COLO829 (cell line): ENCODE measurements around the gene AHDC1.
"Not testable (repeated sequence)": the region's sequence is repeated elsewhere in the genome, so short reads cannot be mapped to it uniquely, and the experiment has no call there.

ENCODE experiments used
- DNase-seq: peaks from one replicate; pipeline ENCODE4 v3.0.0; 2012; ENCODE audit warnings: low spot score

The AHDC1 gene

DNA sequence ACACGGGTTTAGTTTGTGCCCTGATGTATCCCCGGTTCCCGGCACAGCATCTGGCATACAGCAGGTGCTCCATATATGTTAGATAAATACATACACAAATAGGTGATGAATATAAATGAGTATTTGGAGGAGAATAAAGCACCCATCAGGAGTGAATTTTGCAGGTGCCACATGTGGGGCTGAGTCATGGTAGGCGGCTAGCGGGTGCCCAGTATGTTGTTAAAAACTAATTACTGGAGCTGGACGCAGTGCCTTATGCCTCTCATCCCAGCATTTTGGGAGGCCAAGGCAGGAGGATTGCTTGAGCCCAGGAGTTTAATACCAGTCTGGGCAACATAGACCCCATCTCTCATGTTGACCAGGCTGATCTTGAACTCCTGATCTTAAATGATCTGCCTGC lies 97.2 kb downstream of the AHDC1 start:
- no peak for DNase-seq

GRCh38 chr1:27505420-27505680 lies 98.6 kb downstream of the AHDC1 start:
- DNase-seq = no peak

DNA sequence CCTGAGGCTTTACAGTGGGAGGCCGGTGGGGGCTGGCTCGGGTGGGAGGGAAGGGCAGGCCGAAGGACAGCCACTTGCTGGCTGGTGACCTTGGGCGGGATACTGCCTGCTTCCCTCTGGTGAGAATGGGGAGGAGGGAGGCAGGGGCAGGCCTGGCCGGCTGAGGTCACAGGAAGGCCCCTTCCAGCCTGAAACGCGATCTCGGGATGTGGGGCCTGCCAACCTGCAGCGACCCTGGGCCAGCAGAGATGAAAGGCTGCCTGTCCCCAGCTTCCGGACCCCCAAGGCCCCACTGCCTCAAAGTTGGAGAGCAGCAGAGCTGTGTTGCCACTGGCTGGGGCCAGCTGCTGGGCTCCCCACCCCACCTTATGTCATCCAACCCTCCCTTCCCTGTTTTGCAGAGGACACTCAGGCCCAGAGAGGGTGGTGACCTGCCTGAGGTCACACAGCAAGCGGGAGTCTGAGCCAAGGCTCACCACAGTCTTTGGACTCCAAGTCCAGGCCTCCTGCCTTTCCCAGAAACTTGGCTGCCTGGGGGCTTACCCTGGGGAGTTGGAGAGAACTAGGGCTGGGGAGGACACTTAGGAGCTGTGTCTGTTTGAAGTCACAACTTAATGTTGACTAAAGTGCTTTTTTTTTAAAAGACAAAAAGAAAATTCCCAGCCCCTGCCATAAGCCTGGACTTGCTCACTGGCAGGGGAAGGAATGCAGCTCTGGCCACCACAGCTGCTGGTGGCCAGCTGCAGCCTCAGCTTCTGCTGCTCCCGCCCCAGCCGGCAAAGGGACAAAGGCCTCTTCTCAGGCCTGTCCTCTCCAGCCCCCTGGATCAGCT lies 99.1 kb downstream of the AHDC1 start:
- DNase-seq = no peak

DNA sequence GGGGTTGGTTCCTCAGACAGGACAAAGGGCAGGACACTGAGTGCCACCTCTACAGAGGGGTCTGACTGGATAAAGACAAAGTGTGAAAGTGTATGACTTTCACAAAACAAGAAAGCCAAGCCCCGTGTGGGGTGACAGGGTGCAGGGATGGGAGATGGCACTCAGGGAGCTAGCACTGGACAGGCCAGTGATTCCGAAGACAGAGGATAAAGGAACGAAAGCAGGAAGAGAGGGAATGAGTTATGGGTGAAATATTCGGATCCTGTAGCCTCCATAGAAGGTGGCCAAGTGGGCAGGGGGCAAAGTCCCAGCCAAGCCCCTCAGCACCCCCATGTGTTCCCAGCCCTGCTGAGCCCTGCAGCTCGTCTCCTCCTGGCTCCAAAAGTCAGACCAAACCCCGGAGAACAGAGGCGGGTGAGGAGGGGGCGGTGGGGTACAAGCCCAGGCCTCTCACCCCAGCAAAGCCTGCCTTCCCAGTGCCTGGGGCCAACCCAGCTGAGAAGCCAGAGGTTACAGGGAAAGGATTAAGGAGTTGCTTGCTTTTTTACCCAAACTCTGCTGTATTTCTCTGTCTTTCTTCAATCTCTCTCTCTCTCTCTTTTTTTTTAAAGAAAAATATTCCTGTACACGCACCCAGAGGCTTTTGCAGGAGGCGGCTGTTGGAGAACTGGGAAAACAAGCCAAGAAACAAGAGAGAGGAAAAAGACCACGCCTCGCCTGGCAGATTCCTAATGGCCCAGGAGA lies 99.9 kb downstream of the AHDC1 start:
- DNase-seq = no peak

DNA sequence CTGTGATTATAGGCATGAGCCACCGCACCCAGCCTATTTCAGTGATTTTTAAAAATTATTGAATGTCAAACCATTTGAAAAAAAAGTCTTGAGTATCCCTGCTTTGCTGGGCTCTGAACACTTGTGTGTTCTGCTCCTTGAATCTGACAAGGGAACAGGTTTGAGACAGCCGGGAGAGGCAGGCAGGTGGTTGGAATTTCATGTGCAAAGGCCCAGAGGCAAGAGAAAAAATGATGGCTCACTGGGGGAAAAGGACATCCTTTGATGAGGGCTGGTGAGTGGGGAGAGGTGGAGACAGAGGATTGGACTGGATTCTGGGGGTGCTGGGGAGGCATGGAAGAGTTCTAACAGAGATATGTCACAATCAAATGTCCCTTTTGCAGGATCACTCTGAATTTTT lies 100.9 kb downstream of the AHDC1 start:
- DNase-seq = no peak

- not testable (repeated sequence) for DNase-seq
Observed at GRCh38 chr1:27501159-27501558, 102.8 kb downstream of the AHDC1 start.

GRCh38 chr1:27499142-27499541 lies 104.8 kb downstream of the AHDC1 start:
- no peak for DNase-seq

GRCh38 chr1:27496604-27497155 lies 107.3 kb downstream of the AHDC1 start:
- DNase-seq = no peak

- no peak for DNase-seq
Observed at GRCh38 chr1:27492796-27493195, 111.1 kb downstream of the AHDC1 start.

- no peak for DNase-seq
Observed at GRCh38 chr1:27491748-27492700, 111.9 kb downstream of the AHDC1 start.

DNA sequence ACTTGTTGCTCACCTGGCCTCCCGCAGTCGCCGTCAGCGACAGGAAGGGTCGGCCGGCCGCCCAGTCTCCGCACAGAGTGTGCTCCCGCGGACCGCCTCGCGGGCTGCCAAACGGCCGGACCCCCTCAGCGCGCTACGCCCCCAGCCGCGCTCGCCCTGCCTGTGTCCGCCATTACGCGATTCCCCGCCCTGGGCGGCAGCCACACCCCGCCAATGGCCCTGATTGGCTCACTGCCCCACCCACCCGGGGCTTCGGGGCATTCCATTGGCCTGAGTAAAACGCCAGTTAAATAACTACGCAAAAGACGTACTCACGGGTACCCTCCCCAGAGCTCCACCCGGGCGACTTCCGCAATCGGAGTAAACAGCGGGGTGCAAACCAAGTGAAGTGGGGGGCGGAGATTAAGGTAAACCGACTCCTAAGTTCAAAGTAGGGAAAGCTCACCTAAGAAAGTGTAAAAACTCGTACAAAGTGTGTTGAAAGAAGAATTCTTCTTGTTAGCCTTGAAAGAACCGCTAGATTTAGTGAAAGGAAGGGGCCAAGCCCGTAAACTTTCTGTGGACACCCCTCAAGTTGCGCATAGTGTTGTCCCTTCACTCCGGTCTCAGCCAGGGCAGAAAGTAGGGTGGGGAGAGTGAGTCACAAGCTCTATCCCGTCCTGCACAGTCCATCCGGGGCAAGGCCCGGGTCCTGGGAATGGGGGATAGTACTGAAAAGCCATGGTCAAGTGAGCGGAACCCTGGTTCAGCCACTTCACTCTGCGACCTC lies 113.8 kb downstream of the AHDC1 start, which contains the start of gene WASF2:
WASF2 (minus strand) TSS at position 195 of the 769 bp plus-strand sequence. CDS start 61,277 bp downstream, outside the sequence.
- DNase-seq = peak; percentile 78

GRCh38 chr1:27489501-27489972 lies 114.4 kb downstream of the AHDC1 start:
- no peak for DNase-seq

DNA sequence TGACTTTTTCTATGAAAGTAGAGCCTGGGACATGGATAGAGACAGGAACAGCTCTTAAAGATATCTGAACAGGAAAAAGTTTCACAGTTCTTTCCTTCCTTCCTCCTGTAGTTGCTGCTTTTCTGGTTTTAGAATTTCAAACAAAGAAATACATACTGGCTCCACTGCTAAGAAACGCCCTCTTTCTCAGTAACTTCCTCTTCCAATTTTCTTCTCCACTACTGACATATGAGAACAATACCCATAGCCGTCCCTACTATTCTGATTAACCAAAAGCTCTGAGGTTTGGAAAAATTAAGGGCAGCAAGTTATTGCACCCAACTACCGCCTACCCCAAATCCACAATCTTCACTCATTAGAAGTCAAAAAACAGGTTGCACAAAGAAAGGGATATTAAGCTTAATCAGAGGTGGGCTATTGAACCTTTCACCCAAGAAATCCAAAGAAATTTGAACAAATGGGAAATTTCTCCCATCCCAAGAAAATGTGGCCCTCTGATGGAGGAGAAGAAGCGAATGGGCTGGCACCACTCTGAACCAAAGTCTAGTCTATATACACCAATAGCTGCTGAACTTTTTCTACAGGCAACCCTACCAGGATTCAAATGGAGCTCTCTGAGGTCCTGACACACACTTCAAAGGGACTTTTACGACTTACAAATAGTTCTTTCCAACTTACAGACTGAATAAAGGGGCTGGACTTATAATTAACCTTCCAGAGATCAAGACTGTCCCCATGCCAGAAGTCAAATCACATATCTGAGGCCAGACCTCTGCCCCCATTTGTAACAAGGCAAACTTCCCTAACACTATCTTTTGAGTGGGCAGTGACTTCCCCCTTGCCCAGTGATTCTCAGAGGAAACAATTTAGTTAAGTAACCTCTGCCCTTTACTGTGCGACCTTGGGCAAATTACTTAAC lies 115.7 kb downstream of the AHDC1 start:
- DNase-seq = no peak

DNA sequence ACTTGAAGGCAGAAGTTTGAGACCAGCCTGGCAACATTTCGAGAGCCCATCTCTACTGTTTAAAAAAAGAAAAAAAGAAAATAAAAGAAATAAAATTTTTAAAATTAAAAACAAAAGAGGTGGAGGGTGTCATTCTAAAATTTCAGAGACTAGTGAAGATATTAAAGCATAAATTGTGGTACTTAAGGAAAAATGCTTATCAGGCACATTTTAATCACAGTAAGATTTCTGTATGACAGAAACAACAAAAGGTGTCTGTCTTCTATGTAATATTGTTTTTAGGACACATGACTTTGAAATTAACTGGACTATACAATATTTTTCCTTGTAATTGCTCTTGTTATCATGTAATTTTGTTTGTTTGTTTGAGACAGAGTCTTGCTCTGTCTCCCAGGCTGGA lies 118.6 kb downstream of the AHDC1 start:
- DNase-seq = no peak
